SK-N-SH treated with all-trans-retinoic acid at 6 μM for 48 hours (cell line): Measurements from ENCODE around the gene PLEKHG5.

Experiments used
- ATAC-seq: fragments of 200-7000 bp; cut with Tn5 transposase; 3 replicates; pipeline ENCODE4 v1.9.1; 2020; ENCODE audit warnings: mild to moderate bottlenecking, moderate library complexity
- ARNTL ChIP-seq: fragments of 450-650 bp; formaldehyde crosslinking; IDR thresholded peaks from 2 replicates; pipeline ENCODE4 v1.5.0; 2020; ENCODE audit warnings: low read depth, mild to moderate bottlenecking, moderate library complexity, borderline replicate concordance
- BACH2 ChIP-seq: fragments of 250-450 bp; sonication (Bioruptor Pico); IDR thresholded peaks from 2 replicates; pipeline ENCODE4 v1.9.0; 2021; ENCODE audit warnings: mild to moderate bottlenecking, borderline replicate concordance
- CSDC2 ChIP-seq: fragments of 250-450 bp; sonication (Bioruptor Pico); IDR thresholded peaks from 2 replicates; pipeline ENCODE4 v1.5.0; 2020; ENCODE audit warnings: mild to moderate bottlenecking, moderate library complexity
- ESRRG ChIP-seq: fragments of 250-450 bp; sonication (Bioruptor Pico); IDR thresholded peaks from 2 replicates; pipeline ENCODE4 v1.6.1; 2021; ENCODE audit warnings: mild to moderate bottlenecking
- GLIS3 ChIP-seq: fragments of 250-450 bp; sonication (Bioruptor Pico); IDR thresholded peaks from 2 replicates; pipeline ENCODE4 v1.5.0; 2020; ENCODE audit warnings: mild to moderate bottlenecking, moderate library complexity
- OSR1 ChIP-seq: fragments of 250-450 bp; sonication (Bioruptor Pico); IDR thresholded peaks from 2 replicates; pipeline ENCODE4 v1.8.0; 2022; ENCODE audit warnings: moderate library complexity, mild to moderate bottlenecking, inconsistent platforms
- PPARA ChIP-seq: fragments of 250-450 bp; sonication (Bioruptor Pico); IDR thresholded peaks from 2 replicates; pipeline ENCODE4 v1.5.0; 2020; ENCODE audit warnings: mild to moderate bottlenecking, borderline replicate concordance
- SNAI2 ChIP-seq: fragments of 250-450 bp; sonication (Bioruptor Pico); IDR thresholded peaks from 2 replicates; pipeline ENCODE4 v1.5.0; 2020; ENCODE audit warnings: mild to moderate bottlenecking, moderate library complexity
- TCF4 ChIP-seq: fragments of 250-450 bp; sonication (Bioruptor Pico); IDR thresholded peaks from 2 replicates; pipeline ENCODE4 v1.8.0; 2021; ENCODE audit warnings: mild to moderate bottlenecking, moderate library complexity, borderline replicate concordance
- TOX ChIP-seq: fragments of 250-450 bp; sonication (Bioruptor Pico); IDR thresholded peaks from 2 replicates; pipeline ENCODE4 v1.8.0; 2021; ENCODE audit warnings: mild to moderate bottlenecking, moderate library complexity, borderline replicate concordance
- ZC3H10 ChIP-seq: fragments of 250-450 bp; sonication (Bioruptor Pico); IDR thresholded peaks from 2 replicates; pipeline ENCODE4 v1.5.1; 2021; ENCODE audit warnings: mild to moderate bottlenecking, moderate library complexity
- ZFP3 ChIP-seq: fragments of 250-450 bp; sonication (Bioruptor Pico); IDR thresholded peaks from 2 replicates; pipeline ENCODE4 v1.5.0; 2020; ENCODE audit warnings: mild to moderate bottlenecking, moderate library complexity
- ZFP30 ChIP-seq: fragments of 450-650 bp; formaldehyde crosslinking; IDR thresholded peaks from 2 replicates; pipeline ENCODE4 v1.5.0; 2022; ENCODE audit warnings: mild to moderate bottlenecking, moderate library complexity
- ZNF70 ChIP-seq: fragments of 450-650 bp; formaldehyde crosslinking; IDR thresholded peaks from 2 replicates; pipeline ENCODE4 v1.5.0; 2020; ENCODE audit warnings: mild to moderate bottlenecking, moderate library complexity
- TF ChIP-seq, protein P1 (sequence below): fragments of 250-450 bp; sonication (Bioruptor Pico); IDR thresholded peaks from 2 replicates; pipeline ENCODE4 v1.5.1; 2021; ENCODE audit warnings: mild to moderate bottlenecking, moderate library complexity
- TF ChIP-seq, protein P2 (sequence below): fragments of 250-450 bp; sonication (Bioruptor Pico); IDR thresholded peaks from 2 replicates; pipeline ENCODE4 v1.8.0; 2021; ENCODE audit warnings: low read depth, mild to moderate bottlenecking, moderate library complexity, borderline replicate concordance
- TF ChIP-seq, protein P3 (sequence below): fragments of 250-450 bp; sonication (Bioruptor Pico); IDR thresholded peaks from 2 replicates; pipeline ENCODE4 v1.8.0; 2020; ENCODE audit warnings: mild to moderate bottlenecking, moderate library complexity, borderline replicate concordance
- TF ChIP-seq, protein P4 (sequence below): fragments of 250-450 bp; sonication (Bioruptor Pico); IDR thresholded peaks from 2 replicates; pipeline ENCODE4 v1.5.1; 2020; ENCODE audit warnings: low read depth, mild to moderate bottlenecking, moderate library complexity

Gene PLEKHG5

DNA sequence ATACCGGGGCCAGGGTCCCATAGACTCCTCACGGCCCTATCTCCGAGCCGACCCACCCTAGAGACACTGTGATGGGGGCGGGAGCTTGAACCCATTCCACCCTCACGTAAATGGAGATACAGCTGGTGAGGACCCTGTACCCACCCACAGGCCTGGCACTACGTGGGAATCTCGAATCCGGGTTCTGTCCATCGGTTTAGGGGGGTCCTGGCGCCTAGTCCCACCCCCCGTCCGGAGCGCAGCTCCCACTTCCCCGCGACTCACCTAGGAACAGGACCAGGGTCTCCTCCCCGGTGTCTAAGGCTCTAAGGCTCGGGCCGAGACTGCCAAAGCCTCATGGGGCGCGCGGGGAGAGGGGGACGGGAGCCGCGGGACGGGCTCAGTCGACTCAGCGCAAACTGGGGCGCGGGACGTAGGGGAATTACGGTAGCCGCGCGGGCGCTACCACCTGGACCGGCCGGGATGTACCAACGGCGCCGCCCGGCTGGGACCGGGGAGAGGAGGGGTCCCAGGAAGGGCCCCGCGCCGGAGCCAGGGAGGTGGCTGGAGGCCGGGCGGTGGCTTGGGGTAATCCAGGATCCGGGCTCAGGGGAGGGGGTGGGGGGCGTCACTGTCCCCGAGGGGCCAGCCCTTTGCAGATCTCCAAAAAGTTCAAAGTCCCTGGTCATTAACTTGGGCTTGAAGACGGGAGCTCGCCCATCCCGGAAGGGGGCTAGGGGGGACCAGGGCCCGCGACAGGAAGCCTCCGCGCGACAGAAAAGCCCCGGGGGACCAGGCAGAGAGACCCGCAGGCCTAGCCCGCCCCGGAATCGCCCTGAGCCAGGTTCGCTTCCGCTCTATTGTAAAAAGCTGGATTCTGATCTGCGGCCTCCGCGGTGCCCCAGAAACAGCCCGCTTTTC lies 1.0 kb downstream of the PLEKHG5 start:
- ATAC-seq = peak; percentile 78
- TF ChIP-seq, protein P1, sequence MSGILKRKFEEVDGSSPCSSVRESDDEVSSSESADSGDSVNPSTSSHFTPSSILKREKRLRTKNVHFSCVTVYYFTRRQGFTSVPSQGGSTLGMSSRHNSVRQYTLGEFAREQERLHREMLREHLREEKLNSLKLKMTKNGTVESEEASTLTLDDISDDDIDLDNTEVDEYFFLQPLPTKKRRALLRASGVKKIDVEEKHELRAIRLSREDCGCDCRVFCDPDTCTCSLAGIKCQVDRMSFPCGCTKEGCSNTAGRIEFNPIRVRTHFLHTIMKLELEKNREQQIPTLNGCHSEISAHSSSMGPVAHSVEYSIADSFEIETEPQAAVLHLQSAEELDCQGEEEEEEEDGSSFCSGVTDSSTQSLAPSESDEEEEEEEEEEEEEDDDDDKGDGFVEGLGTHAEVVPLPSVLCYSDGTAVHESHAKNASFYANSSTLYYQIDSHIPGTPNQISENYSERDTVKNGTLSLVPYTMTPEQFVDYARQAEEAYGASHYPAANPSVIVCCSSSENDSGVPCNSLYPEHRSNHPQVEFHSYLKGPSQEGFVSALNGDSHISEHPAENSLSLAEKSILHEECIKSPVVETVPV (CRISPR knock-in tag) = no peak
- TF ChIP-seq, protein P2, sequence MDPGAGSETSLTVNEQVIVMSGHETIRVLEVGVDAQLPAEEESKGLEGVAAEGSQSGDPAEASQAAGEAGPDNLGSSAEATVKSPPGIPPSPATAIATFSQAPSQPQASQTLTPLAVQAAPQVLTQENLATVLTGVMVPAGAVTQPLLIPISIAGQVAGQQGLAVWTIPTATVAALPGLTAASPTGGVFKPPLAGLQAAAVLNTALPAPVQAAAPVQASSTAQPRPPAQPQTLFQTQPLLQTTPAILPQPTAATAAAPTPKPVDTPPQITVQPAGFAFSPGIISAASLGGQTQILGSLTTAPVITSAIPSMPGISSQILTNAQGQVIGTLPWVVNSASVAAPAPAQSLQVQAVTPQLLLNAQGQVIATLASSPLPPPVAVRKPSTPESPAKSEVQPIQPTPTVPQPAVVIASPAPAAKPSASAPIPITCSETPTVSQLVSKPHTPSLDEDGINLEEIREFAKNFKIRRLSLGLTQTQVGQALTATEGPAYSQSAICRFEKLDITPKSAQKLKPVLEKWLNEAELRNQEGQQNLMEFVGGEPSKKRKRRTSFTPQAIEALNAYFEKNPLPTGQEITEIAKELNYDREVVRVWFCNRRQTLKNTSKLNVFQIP (CRISPR knock-in tag) = no peak
- no peak for TF ChIP-seq ZFP3 (CRISPR knock-in tag)
- no peak for TF ChIP-seq ZNF70 (CRISPR knock-in tag)
- TF ChIP-seq, protein P3, sequence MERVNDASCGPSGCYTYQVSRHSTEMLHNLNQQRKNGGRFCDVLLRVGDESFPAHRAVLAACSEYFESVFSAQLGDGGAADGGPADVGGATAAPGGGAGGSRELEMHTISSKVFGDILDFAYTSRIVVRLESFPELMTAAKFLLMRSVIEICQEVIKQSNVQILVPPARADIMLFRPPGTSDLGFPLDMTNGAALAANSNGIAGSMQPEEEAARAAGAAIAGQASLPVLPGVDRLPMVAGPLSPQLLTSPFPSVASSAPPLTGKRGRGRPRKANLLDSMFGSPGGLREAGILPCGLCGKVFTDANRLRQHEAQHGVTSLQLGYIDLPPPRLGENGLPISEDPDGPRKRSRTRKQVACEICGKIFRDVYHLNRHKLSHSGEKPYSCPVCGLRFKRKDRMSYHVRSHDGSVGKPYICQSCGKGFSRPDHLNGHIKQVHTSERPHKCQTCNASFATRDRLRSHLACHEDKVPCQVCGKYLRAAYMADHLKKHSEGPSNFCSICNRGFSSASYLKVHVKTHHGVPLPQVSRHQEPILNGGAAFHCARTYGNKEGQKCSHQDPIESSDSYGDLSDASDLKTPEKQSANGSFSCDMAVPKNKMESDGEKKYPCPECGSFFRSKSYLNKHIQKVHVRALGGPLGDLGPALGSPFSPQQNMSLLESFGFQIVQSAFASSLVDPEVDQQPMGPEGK (CRISPR knock-in tag) = no peak; the same call in 1 of the 2 replicates
- TF ChIP-seq ZC3H10 (CRISPR knock-in tag) = no peak

DNA sequence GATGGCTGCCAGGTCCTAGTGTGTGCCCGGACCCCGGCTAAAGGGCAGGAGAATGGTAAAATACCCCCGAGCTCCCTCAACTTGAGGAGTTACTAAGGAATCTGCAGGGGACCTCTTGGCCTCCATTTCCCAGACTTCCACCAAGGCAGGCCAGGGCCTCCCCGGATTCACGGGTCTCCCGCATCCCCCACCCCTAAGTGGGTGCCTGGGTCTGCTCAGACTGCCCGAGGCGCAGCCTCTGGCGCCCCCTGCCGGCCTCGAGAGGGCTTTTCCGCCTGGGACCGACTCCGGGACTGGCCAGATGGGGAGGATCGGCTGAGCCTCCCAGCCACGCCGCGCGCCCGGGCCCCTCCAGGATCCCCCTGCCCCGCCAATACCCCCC lies 1.7 kb downstream of the PLEKHG5 start:
- TF ChIP-seq ESRRG (CRISPR knock-in tag) = no peak
- no peak for TF ChIP-seq TOX
- TF ChIP-seq ZFP3 (CRISPR knock-in tag) = no peak
- TF ChIP-seq BACH2 (CRISPR knock-in tag) = no peak
- no peak for TF ChIP-seq CSDC2 (CRISPR knock-in tag)
- peak; percentile 77 for ATAC-seq

DNA sequence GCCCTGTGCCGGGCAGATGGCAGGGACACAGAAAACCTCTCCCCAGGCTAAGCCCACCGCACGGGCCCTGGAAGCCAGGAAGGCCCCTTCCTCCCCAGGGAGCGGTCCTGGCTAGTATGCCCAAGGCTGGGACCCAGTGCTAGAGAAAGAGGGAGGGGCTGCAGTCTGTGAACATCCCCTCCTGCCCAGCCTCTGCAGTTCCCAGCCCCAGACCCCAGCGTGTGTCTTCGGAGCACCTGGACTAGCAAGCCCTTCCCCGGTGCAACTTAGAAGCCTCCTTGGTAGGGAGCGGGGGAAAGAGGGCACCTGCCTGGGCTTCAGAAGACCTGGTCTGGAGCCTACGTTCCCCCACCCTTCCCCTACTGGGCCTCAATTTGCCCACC lies 2.1 kb downstream of the PLEKHG5 start:
- no peak for TF ChIP-seq SNAI2 (CRISPR knock-in tag)
- TF ChIP-seq, all 23 proteins: peak for 0
- ATAC-seq = no peak

DNA sequence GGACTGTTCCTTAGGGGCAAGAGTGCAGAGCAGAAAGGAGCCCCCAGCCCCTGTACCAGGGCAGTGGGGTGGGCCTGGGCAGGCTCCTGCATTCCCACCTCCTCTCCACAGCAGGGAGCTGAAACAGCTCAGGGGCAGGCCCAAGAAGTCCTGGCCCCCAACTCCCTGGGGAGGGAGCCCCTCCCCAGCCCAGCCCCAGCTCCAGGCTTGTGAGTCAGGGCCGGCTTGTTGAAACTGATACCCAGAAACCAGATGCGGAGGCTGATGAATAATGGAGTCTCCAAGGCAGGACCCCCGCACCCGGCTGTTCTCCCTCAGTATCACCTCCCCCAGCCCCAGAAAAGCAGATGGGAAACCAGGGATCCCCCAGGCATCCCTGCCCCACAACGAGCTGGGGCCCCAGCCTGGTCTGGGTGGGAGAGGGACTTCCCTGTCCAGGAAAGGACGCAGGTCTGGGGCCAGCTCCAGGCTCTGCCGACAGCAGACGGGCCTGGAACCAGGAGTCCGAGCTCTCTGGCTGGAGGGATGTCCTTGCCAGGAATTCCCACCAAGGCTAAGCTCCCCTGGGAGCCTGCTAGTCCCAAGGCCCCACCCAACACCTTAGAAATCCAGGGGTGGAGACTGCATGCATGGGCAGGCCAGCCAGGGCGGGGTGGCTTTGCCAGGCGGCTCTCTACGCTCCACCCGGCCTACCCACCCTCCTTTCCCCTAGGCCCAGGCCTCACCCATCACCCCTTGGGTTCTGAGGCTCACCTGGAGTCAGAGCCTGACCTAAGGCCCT lies 2.7 kb downstream of the PLEKHG5 start:
- TF ChIP-seq ZFP30 (CRISPR knock-in tag) (no peak), ZC3H10 (CRISPR knock-in tag) (no peak), ARNTL (CRISPR knock-in tag) (no peak), TOX (no peak)
- TF ChIP-seq, all 23 proteins: peak for 0

DNA sequence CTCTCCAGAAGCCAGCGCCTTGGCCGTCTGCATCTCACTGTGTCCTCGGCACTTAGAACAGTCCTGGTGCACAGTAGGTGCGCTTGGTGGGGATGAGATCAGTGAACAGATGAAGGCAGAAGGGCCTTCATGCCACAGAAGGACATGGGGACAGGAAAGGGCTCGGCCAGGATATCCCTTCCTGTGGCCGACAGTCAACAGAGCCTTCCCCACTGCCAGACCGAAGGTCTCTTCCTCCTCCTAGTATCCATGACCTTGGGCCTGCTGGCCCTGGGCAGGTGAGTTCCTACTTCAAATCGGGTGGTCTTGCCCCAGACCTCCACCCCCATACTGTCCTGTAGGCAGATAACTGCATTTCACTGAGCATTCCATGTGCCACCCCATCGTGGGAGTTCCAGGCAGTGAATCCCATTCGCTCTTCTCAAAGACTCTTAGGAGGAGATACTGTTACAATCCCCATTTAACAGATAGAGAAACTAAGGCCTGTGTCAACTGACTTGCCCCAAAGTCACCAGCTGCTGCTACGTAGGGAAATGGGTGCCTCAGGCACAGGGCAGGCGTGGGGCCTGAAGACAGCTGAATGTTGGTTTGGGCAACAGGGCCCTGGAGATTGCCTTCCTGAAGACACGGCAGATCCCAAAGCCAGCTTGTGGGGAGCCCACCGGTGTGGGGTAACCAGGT lies 3.5 kb downstream of the PLEKHG5 start:
- TF ChIP-seq, protein P3 (CRISPR knock-in tag) = no peak
- TF ChIP-seq, protein P4, sequence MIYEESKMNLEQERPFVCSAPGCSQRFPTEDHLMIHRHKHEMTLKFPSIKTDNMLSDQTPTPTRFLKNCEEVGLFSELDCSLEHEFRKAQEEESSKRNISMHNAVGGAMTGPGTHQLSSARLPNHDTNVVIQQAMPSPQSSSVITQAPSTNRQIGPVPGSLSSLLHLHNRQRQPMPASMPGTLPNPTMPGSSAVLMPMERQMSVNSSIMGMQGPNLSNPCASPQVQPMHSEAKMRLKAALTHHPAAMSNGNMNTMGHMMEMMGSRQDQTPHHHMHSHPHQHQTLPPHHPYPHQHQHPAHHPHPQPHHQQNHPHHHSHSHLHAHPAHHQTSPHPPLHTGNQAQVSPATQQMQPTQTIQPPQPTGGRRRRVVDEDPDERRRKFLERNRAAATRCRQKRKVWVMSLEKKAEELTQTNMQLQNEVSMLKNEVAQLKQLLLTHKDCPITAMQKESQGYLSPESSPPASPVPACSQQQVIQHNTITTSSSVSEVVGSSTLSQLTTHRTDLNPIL (CRISPR knock-in tag) = no peak
- no peak for TF ChIP-seq TOX
- TF ChIP-seq PPARA (CRISPR knock-in tag) = no peak
- TF ChIP-seq SNAI2 (CRISPR knock-in tag) = no peak
- TF ChIP-seq ARNTL (CRISPR knock-in tag) = no peak
- TF ChIP-seq ESRRG (CRISPR knock-in tag) = no peak
- no peak for TF ChIP-seq ZFP30 (CRISPR knock-in tag)
- no peak for TF ChIP-seq ZC3H10 (CRISPR knock-in tag)
- TF ChIP-seq GLIS3 (CRISPR knock-in tag) = no peak
- no peak for TF ChIP-seq TCF4
- TF ChIP-seq, protein P2 (CRISPR knock-in tag) = no peak
- TF ChIP-seq OSR1 (CRISPR knock-in tag) = no peak
- TF ChIP-seq, all 23 proteins: peak for 0
- no peak for ATAC-seq

More for the DNA sequence above, 2.7 kb downstream of the PLEKHG5 start:
- no peak for ATAC-seq
